A549 (cell line): Measurements from ENCODE around the gene DVL1.

ENCODE experiments used
- ESRRA ChIP-seq: fragments of 150-350 bp; IDR thresholded peaks from 2 replicates; pipeline ENCODE4 v1.6.1; 2014; ENCODE audit warnings: mild to moderate bottlenecking, low read length, borderline replicate concordance
- HOXA7 ChIP-seq: fragments of 250-450 bp; sonication (Bioruptor Pico); IDR thresholded peaks from 2 replicates; pipeline ENCODE4 v1.5.0; 2020; ENCODE audit warnings: mild to moderate bottlenecking, moderate library complexity
- RCOR1 ChIP-seq: fragments of 150-350 bp; IDR thresholded peaks from 2 replicates; pipeline ENCODE4 v1.6.1; 2014; ENCODE audit warnings: antibody characterized with exemption, low read length, low read depth
- TF ChIP-seq, protein P1 (sequence below): fragments of >200 bp; sonication (Bioruptor Twin); formaldehyde crosslinking; IDR thresholded peaks from 3 replicates; pipeline ENCODE4 v1.5.1; 2016

DNA sequence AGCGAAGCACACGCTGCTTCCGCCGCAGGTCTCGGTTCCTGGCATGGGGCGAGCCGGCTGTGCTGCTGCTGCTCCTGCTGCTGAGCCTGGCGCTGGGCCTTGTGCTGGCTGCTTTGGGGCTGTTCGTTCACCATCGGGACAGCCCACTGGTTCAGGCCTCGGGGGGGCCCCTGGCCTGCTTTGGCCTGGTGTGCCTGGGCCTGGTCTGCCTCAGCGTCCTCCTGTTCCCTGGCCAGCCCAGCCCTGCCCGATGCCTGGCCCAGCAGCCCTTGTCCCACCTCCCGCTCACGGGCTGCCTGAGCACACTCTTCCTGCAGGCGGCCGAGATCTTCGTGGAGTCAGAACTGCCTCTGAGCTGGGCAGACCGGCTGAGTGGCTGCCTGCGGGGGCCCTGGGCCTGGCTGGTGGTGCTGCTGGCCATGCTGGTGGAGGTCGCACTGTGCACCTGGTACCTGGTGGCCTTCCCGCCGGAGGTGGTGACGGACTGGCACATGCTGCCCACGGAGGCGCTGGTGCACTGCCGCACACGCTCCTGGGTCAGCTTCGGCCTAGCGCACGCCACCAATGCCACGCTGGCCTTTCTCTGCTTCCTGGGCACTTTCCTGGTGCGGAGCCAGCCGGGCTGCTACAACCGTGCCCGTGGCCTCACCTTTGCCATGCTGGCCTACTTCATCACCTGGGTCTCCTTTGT lies 15.5 kb downstream of the DVL1 start:
- TF ChIP-seq HOXA7 (CRISPR knock-in tag) (no peak), ESRRA (no peak), RCOR1 (no peak)
- TF ChIP-seq, protein P1, sequence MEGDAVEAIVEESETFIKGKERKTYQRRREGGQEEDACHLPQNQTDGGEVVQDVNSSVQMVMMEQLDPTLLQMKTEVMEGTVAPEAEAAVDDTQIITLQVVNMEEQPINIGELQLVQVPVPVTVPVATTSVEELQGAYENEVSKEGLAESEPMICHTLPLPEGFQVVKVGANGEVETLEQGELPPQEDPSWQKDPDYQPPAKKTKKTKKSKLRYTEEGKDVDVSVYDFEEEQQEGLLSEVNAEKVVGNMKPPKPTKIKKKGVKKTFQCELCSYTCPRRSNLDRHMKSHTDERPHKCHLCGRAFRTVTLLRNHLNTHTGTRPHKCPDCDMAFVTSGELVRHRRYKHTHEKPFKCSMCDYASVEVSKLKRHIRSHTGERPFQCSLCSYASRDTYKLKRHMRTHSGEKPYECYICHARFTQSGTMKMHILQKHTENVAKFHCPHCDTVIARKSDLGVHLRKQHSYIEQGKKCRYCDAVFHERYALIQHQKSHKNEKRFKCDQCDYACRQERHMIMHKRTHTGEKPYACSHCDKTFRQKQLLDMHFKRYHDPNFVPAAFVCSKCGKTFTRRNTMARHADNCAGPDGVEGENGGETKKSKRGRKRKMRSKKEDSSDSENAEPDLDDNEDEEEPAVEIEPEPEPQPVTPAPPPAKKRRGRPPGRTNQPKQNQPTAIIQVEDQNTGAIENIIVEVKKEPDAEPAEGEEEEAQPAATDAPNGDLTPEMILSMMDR, result no peak
